ENCODE results near the gene DRC1. TPM values are rescaled to one million over a fixed set of nuclear protein-coding genes. Genes with fewer than 3 reads are reported as not detected.
A peak's percentile ranks its signal among the peaks of the same experiment; 100 is the strongest.

The DRC1 gene
- total RNA-seq, 2 donors from 2014 or later = not detected

DNA sequence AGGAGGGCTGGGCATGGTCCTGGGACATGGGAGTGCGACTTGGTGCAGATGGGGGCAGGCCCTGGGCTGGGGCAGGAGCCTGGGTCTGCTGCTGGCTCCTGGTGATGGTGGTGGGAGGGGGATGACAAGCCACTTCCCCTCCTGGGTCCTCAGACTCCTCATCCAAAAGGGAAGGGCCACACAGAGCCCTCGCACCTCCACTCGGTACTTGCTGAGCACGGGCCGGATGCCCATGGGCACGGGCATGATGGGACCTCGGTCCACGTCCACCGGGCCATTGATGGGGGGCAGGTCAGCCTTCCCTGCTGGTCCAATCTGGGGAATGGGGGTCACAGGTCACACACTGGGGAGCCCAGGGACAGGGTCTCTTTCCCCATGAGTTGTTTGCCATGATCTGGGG lies 72.1 kb downstream of the DRC1 start:
- DNase-seq = no peak
- no peak overlapping the region for H3K4me3 Mint-ChIP-seq
- no peaks in the 10 kb centered on the region for H3K27me3 Mint-ChIP-seq

DNA sequence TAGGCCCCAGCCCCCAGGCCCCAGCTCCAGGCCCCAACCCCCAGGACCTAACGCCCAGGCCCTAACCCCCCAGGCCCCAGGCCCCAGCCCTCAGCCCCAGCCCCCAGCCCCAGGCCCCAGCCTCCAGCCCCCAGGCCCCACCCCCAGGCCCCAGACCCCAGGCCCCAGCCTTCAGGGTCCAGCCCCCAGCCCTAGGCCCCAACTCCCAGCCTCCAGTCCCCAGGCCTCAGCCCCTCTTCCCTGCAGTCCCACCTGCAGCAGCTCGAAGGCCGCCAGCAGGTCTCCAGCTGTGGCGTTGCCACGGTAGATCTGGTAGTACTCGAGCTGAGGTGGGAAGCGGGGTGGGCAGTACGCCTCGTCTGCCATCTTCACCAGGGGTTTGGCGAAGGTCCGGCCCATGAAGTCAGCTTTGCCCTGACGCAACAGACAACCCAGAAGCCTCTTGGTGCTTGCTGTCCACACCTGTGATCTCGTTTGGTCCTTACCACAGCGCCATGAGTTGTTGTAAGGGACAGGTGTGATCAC lies 72.6 kb downstream of the DRC1 start:
- ATAC-seq = no peak

More for the DNA sequence above, 72.1 kb downstream of the DRC1 start:
- no peaks in the 10 kb centered on the region for H3K36me3 Mint-ChIP-seq (ENCODE audit: low read depth)
- no peak overlapping the region for H3K27ac Mint-ChIP-seq
- H3K4me1 Mint-ChIP-seq = peaks cover 5% of the 10 kb centered on the region
- peaks cover 7% of the 10 kb centered on the region for H3K9me3 ChIP-seq (ENCODE audit: control insufficient read depth, low read length, poor library complexity, severe bottlenecking)
- ATAC-seq = no peak

DNA sequence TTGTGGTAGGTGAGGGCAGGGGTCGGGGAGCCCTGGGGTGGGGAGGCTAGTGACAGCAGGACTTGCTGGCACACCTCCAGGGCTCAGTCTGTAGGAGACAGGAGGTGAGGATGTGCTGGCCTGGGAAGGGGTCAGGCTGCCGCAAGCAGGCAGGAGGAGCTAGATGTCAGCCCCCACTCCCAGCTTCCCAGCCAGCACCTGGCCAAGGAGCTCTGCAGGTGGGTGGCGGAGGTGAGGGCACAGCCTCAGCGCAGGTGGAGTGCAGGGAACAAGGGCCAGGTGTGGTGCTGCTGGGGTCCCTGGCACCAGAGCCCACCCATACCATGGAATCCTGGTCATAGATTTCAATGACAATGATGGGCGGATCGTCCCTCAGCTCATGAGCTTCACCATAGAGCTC lies 73.3 kb downstream of the DRC1 start:
- H3K27me3 Mint-ChIP-seq = no peaks in the 10 kb centered on the region
- H3K27ac Mint-ChIP-seq = no peak overlapping the region
- ATAC-seq (no peak), DNase-seq (no peak)
- no peaks in the 10 kb centered on the region for H3K9me3 ChIP-seq (ENCODE audit: control insufficient read depth, low read length, poor library complexity, severe bottlenecking)
- H3K4me3 Mint-ChIP-seq = no peak overlapping the region
- H3K36me3 Mint-ChIP-seq (ENCODE audit: low read depth) = no peaks in the 10 kb centered on the region
- H3K4me1 Mint-ChIP-seq = peaks cover 5% of the 10 kb centered on the region

More for the DNA sequence above, 72.6 kb downstream of the DRC1 start:
- peaks cover 5% of the 10 kb centered on the region for H3K9me3 ChIP-seq (ENCODE audit: control insufficient read depth, low read length, poor library complexity, severe bottlenecking)
- DNase-seq = no peak
- Mint-ChIP-seq H3K36me3 (ENCODE audit: low read depth) (no peaks in the 10 kb centered on the region), H3K4me3 (no peak overlapping the region), H3K4me1 (peaks cover 5% of the 10 kb centered on the region), H3K27me3 (no peaks in the 10 kb centered on the region), H3K27ac (no peak overlapping the region)

DNA sequence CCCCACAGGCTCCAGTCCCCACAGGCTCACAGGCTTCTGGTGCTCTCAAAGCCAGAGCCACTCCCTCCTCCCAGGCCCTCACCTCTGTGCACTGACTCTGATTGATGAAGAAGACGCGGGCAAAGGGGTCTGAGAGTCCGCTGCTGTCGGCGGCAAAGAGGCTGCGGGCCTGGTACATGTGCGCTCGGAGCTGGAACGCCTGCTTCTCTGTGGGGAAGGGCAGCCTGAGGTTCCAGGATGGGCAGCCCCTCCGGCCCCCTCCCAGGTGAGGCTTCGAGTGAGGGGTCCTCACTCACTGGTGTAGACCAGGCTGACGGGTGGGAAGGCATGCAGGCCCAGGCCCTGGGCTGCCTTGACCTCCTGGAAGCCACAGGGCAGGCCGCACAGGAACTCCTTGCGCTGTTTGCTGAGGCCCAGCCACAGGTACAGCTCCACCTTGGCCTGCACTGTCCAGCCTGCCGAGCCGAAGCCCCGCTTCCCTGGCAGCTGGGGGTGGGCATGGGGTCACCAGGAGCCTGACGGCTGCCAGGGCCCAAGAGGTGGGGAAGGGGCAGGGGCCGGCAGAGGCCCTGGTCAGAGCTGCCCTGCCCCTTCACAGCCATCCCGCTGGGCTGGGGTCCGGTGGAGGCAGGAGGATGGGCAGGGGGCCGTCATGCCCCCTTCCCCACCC lies 74.2 kb downstream of the DRC1 start:
- no peaks in the 10 kb centered on the region for H3K9me3 ChIP-seq (ENCODE audit: control insufficient read depth, low read length, poor library complexity, severe bottlenecking)
- peaks cover 5% of the 10 kb centered on the region for H3K4me1 Mint-ChIP-seq
- H3K27me3 Mint-ChIP-seq = no peaks in the 10 kb centered on the region
- no peak overlapping the region for H3K4me3 Mint-ChIP-seq
- DNase-seq (no peak), ATAC-seq (no peak)
- H3K36me3 Mint-ChIP-seq (ENCODE audit: low read depth) = no peaks in the 10 kb centered on the region
- H3K27ac Mint-ChIP-seq = no peak overlapping the region

DNA sequence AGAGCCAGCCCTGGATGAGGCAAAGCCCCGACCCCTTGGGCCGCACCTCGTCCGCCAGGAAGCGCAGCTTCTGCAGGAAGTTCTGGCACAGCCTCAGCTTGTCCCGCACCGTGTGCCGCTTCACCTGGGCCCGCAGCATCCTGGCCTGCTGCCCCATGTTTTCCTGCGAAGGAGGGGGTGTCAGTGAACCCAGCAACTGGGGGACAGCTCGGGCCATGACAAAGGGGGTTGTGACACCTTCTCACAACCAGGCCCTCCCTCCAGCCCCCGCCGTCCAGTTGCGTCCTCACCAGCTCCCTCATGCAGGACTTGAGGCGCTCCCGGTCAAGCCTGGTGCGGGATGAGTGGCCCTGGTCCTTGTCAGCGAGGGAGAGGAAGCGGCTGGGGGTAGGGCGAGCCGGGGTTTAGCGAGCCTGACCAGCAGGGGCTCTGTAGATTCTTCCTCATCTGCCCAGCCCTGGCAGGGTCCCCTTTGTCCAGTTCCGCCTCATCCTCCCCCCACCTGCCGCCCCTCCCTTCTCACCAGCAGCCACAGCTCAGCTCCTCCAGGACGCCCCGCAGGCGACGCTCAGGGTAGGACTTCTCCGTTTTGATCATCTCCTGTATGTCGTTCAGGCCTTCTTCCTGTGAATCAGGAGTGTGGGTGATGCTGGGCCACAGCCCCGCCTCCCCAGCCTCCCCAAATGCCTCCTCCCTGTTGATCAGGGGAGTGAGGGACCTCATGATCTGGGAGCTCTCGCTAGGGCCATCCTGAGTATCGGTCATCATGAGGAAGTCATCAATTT lies 75.6 kb downstream of the DRC1 start:
- H3K27me3 Mint-ChIP-seq = peaks cover 1% of the 10 kb centered on the region
- H3K9me3 ChIP-seq (ENCODE audit: control insufficient read depth, low read length, poor library complexity, severe bottlenecking) = no peaks in the 10 kb centered on the region
- DNase-seq (no peak), ATAC-seq (no peak)
- no peak overlapping the region for H3K27ac Mint-ChIP-seq
- no peaks in the 10 kb centered on the region for H3K36me3 Mint-ChIP-seq (ENCODE audit: low read depth)
- H3K4me1 Mint-ChIP-seq = peaks cover 5% of the 10 kb centered on the region
- H3K4me3 Mint-ChIP-seq = peak overlapping the region; percentile 68

DNA sequence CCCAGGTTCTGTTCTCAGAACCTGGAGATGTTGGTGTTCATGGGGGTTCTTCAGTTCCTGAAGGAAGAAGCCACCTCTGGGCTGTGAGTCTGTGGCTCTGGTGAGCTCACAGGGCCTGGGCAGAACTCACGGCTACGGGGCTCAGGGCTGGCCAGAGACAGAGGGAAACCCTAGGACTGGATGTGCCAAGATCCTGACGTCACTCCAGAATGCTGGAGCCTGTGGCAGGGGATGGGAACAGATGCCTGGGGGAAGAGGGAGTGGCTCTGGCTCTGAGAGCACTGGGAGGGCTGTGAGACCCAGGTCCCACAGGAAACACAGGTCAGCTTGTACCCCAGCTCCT lies 76.2 kb downstream of the DRC1 start, which contains the start of gene OTOF:
OTOF (minus strand) TSS at position 214 of the 343 bp plus-strand sequence.
- Mint-ChIP-seq H3K4me3 (peak within 1 kb of the TSS; percentile 68), H3K4me1 (peaks cover 5% of the 10 kb centered on the region), H3K36me3 (ENCODE audit: low read depth) (no peaks in the 10 kb centered on the region), H3K27ac (no peak within 1 kb of the TSS), H3K27me3 (peaks cover 5% of the 10 kb centered on the region)
- no peaks in the 10 kb centered on the region for H3K9me3 ChIP-seq (ENCODE audit: control insufficient read depth, low read length, poor library complexity, severe bottlenecking)
- no peak for ATAC-seq
- no peak for DNase-seq

DNA sequence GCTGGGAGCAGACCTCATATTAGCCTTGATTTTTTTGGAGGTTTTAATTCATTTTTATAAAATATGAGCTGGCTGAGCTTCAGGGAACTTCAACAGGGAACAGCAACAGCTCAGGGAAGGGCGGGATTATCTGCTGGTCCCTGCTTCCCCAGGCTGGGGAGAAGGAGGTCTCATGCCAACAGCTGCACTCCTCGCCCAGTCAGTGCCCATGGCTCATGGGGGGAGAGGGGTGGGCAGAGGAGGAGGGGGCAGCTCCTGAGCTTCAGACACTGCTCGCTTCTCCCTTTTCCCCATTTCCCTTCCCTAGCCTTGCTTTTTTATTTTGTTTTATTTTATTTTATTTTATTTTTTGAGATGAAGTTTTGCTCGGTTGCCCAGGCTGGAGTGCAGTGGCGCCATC lies 76.6 kb downstream of the DRC1 start:
- Mint-ChIP-seq H3K36me3 (ENCODE audit: low read depth) (no peaks in the 10 kb centered on the region), H3K4me3 (no peak overlapping the region), H3K27me3 (peaks cover 5% of the 10 kb centered on the region), H3K27ac (no peak overlapping the region), H3K4me1 (peaks cover 5% of the 10 kb centered on the region)
- DNase-seq = no peak
- ATAC-seq = no peak
- no peaks in the 10 kb centered on the region for H3K9me3 ChIP-seq (ENCODE audit: control insufficient read depth, low read length, poor library complexity, severe bottlenecking)

DNA sequence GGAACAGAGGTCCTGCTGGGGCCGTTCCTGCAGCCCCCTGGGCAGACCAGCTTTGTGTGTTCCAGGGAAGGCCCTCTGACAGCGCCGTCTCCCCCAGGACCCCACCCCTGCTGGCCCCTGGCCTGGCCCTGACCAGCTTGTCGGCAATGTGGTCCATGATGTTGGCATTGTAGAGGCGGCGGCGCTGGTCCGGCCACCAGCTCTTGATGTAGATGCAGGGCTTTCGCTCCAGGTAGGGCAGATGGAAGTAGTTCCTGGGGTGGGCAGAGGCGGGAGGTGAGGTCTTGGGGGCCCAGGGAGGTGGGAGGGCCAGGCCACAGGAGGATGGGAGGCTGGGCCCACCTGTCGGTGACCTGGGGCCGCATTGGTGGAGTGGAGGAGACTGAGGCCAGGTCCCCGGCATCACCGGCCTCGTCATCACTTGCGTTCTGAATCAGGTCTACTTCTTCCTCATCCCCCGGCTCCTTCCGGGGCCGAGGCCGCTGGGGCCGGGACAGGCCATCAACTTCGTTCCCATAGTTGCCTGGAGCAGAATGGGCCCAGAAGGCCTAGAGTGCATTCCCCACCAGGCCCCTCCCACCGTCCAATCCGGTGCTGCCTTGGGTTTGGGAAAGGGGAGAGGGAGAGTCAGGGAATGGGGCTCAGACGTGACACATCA lies 77.5 kb downstream of the DRC1 start:
- peaks cover 10% of the 10 kb centered on the region for H3K27me3 Mint-ChIP-seq
- no peaks in the 10 kb centered on the region for H3K9me3 ChIP-seq (ENCODE audit: control insufficient read depth, low read length, poor library complexity, severe bottlenecking)
- H3K4me3 Mint-ChIP-seq = no peak overlapping the region
- DNase-seq = no peak
- no peak overlapping the region for H3K27ac Mint-ChIP-seq
- no peaks in the 10 kb centered on the region for H3K36me3 Mint-ChIP-seq (ENCODE audit: low read depth)
- H3K4me1 Mint-ChIP-seq = peaks cover 5% of the 10 kb centered on the region
- ATAC-seq = no peak

DNA sequence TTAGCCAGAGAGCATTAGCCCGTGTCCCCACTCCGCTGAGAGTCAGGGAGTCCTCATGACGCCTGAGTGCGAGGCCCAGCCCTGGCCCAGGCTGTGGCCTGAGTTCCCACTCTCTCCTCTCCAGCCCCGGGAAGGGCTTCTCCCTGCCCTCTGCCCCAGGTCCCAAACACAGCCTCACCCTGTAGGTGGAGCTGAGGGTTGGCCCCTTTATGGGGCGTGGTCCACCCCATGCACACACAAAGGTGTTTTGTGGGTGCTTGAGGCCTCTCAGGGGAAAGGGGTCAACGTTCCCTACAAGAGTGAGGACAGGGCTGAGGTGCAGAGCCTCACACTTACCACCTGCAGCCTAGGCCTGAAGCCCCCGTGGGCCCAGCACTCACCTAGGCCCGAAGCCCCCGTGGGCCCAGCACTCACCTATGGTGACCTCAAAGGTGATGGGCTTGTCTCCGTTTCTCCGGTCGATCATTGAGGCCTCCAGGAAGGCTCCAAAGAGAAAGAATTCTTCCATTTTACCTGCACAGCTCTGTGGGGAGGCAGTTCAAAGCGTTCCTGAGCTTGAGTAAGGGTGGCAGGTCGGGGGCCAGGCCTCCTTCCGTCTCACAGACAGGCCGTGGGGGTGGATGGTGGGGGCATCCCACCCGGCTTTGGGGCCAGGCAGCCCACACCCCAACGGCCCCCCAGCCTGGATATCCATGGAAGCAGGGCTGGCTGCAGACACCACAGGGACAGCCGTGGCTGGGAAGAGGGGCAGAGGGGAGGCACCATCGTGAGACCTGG lies 78.3 kb downstream of the DRC1 start:
- Mint-ChIP-seq H3K36me3 (ENCODE audit: low read depth) (no peaks in the 10 kb centered on the region), H3K4me3 (no peak overlapping the region), H3K27me3 (peaks cover 13% of the 10 kb centered on the region), H3K27ac (no peak overlapping the region), H3K4me1 (peaks cover 5% of the 10 kb centered on the region)
- no peak for DNase-seq
- no peaks in the 10 kb centered on the region for H3K9me3 ChIP-seq (ENCODE audit: control insufficient read depth, low read length, poor library complexity, severe bottlenecking)
- no peak for ATAC-seq

DNA sequence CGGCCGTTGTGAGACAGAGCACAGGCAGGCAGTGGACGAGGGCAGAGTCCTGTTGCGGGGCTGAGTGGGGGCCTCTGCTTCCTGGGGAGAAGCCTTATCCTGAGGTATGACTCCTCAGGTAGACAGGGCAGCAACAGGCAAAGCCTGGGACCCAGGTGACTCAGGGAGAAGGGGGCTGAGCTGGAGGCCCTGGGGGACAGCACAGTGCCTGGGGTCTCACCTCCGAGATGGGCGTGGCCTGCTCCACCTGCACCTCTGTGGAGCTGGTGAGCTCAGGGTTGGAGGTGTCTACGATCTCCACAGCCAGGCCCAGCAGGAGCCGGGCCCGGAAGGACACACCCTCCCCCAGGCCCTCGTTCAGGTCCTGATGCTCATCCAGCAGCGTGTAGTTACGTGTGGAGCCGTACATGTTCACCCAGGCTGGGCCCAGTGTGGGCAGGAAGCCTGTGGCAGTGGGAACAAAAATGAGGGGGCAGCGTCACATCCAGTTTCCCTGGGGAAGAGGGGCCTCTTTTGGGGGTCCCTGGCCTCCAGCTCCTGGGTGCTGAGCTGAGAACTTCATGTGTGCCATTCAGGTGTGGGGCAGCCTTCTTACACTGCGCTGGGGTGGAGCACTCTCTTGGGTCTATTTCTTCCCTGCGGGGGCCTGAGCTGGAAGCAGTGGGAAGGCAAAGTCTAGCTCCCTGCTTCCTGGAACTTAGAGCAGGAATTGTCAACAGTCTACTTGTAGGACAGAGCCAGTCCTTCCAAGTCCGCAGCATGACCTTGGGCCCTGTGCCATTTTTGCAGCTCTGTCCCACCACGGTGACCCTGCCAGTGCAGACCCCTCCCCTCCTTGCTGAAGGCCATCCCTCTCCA lies 79.1 kb downstream of the DRC1 start:
- no peaks in the 10 kb centered on the region for H3K9me3 ChIP-seq (ENCODE audit: control insufficient read depth, low read length, poor library complexity, severe bottlenecking)
- ATAC-seq (no peak), DNase-seq (no peak)
- Mint-ChIP-seq H3K4me3 (no peak overlapping the region), H3K27ac (no peak overlapping the region), H3K27me3 (peaks cover 21% of the 10 kb centered on the region), H3K4me1 (peaks cover 8% of the 10 kb centered on the region), H3K36me3 (ENCODE audit: low read depth) (no peaks in the 10 kb centered on the region)

DNA sequence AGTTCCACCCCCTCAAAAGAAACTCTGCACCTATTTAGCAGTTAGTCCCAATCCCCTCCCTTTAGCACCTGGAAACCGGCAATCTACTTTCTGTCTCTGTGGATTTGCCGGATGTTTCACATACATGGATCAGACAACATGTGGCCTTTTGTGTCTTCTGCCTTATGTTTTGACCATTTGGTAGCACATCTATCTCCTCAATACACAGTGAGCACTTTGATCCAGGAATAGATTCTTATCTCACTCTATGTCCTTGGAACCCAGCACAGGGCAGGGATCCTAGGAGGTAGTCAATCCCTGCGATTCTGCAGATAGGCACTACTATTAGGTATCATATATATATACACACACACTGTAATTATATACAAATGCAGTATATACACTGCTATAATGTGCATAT lies 80.0 kb downstream of the DRC1 start:
- Mint-ChIP-seq H3K27ac (no peak overlapping the region), H3K4me1 (peaks cover 8% of the 10 kb centered on the region), H3K4me3 (no peak overlapping the region), H3K36me3 (ENCODE audit: low read depth) (no peaks in the 10 kb centered on the region), H3K27me3 (peaks cover 22% of the 10 kb centered on the region)
- H3K9me3 ChIP-seq (ENCODE audit: control insufficient read depth, low read length, poor library complexity, severe bottlenecking) = no peaks in the 10 kb centered on the region
- ATAC-seq = no peak
- no peak for DNase-seq

Measured in T-helper 17 cell (primary cell).